ENCODE measurements around the gene TRIM62.

TRIM62 gene

DNA sequence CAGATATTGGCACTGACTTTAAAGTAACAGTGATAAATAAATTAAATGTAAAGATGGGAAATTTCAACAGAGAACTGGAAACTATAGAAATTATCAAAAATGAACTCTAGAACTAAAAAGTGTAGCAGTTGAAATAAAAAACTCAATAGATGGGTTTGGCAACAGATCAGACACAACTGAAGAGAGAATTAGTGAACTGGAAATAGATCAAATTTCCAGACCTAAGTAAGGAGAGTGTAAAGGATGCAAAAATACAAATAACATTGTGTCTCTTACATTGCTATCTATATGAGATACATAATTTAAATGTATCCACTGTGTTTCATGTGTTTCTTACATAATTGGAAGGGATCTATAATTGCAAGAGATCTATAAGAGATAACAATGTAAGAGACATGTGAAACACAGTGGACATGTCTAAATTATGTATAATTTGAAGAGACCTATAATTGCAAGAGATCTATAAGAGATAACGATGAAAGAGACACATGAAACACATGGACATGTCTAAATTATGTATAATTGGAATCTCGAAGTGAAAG lies 42.4 kb upstream of the TRIM62 start:
- no peak overlapping the region for H3K4me3 ChIP-seq (ENCODE audit: low read depth, low read length)
- no peak overlapping the region for H3K9ac ChIP-seq (ENCODE audit: low read length)
- H2BK12ac ChIP-seq (ENCODE audit: low read length) = no peak overlapping the region
- WGBS (ENCODE audit: extremely low coverage, insufficient coverage, insufficient read length) = no CpG with 5 or more reads among the region's 2 CpGs
- H3K4me1 ChIP-seq (ENCODE audit: control insufficient read depth in 1 of 2, insufficient read depth in 2 of 2, low read length in 2 of 2) = peaks cover 18 to 20% of the 10 kb centered on the region in 2 experiments
- no peak overlapping the region for H3K4me2 ChIP-seq (ENCODE audit: low read length)
- H4K91ac ChIP-seq (ENCODE audit: low read depth, low read length) = no peak overlapping the region
- H3K79me1 ChIP-seq (ENCODE audit: low read length) = peaks cover 14% of the 10 kb centered on the region
- no peaks in the 10 kb centered on the region for H3K27me3 ChIP-seq (ENCODE audit: insufficient read depth, low read length)
- H2AFZ ChIP-seq (ENCODE audit: insufficient read depth, low read length, poor library complexity) = no peak overlapping the region
- no peaks in the 10 kb centered on the region for H3K9me3 ChIP-seq (ENCODE audit: insufficient read depth, low read depth, low read length)
- H3K27ac ChIP-seq (ENCODE audit: low read depth, low read length) = no peak overlapping the region
- H3K79me2 ChIP-seq (ENCODE audit: control insufficient read depth, insufficient read depth, low read length, poor library complexity) = peaks cover 3% of the 10 kb centered on the region
- H3K14ac ChIP-seq (ENCODE audit: low read length) = no peak overlapping the region
- no peak overlapping the region for H3K4ac ChIP-seq (ENCODE audit: low read depth, low read length)
- H2BK120ac ChIP-seq (ENCODE audit: insufficient read depth, low read length, poor library complexity) = no peak overlapping the region
- H4K12ac ChIP-seq (ENCODE audit: low read depth, low read length) = no peak overlapping the region
- H2BK5ac ChIP-seq (ENCODE audit: low read depth, low read length, poor library complexity) = no peak overlapping the region
- no peak overlapping the region for H2AK5ac ChIP-seq (ENCODE audit: low read length)
- no peak overlapping the region for H3K18ac ChIP-seq (ENCODE audit: low read length)
- H3K36me3 ChIP-seq (ENCODE audit: control insufficient read depth in 1 of 2, insufficient read depth in 2 of 2, low read length in 2 of 2) = no peaks in the 10 kb centered on the region
- H4K8ac ChIP-seq (ENCODE audit: low read depth, low read length) = no peak overlapping the region
- no peak overlapping the region for H3K23ac ChIP-seq (ENCODE audit: low read length)
- DNase-seq = no peak

DNA sequence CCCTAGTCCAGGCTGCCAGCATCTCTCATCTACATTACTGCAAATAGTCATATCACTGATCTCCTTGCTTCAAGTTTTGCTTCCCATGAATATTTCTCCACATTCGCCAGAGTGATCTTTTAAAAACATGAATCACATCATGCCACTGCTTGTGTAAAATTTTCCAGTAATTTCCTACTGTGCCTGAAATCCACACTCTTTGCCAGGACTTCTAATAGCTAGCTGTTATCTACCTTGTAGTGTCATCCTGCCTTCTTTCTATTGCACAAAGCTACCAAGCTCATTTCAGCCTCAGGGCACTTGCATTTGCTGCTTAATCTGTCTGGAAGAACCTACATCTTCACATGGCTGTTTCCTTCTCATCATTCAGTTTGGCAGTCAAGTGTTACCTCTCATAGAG lies 40.5 kb upstream of the TRIM62 start:
- Histone ChIP-seq H3K4ac (ENCODE audit: low read depth, low read length) (no peak overlapping the region), H4K91ac (ENCODE audit: low read depth, low read length) (no peak overlapping the region), H3K27me3 (ENCODE audit: insufficient read depth, low read length) (no peaks in the 10 kb centered on the region), H4K8ac (ENCODE audit: low read depth, low read length) (no peak overlapping the region), H2BK12ac (ENCODE audit: low read length) (no peak overlapping the region), H3K9ac (ENCODE audit: low read length) (no peak overlapping the region), H2AK5ac (ENCODE audit: low read length) (no peak overlapping the region), H3K79me1 (ENCODE audit: low read length) (peaks cover 14% of the 10 kb centered on the region), H3K9me3 (ENCODE audit: insufficient read depth, low read depth, low read length) (no peaks in the 10 kb centered on the region), H3K79me2 (ENCODE audit: control insufficient read depth, insufficient read depth, low read length, poor library complexity) (peaks cover 3% of the 10 kb centered on the region), H3K36me3 (ENCODE audit: control insufficient read depth in 1 of 2, insufficient read depth in 2 of 2, low read length in 2 of 2) (no peaks in the 10 kb centered on the region), H3K23ac (ENCODE audit: low read length) (no peak overlapping the region), H3K27ac (ENCODE audit: low read depth, low read length) (no peak overlapping the region), H3K14ac (ENCODE audit: low read length) (no peak overlapping the region), H3K4me3 (ENCODE audit: low read depth, low read length) (no peak overlapping the region), H2BK5ac (ENCODE audit: low read depth, low read length, poor library complexity) (no peak overlapping the region), H3K4me2 (ENCODE audit: low read length) (no peak overlapping the region), H3K4me1 (ENCODE audit: control insufficient read depth in 1 of 2, insufficient read depth in 2 of 2, low read length in 2 of 2) (peaks cover 21 to 23% of the 10 kb centered on the region in 2 experiments), H3K18ac (ENCODE audit: low read length) (no peak overlapping the region), H2AFZ (ENCODE audit: insufficient read depth, low read length, poor library complexity) (no peak overlapping the region), H4K12ac (ENCODE audit: low read depth, low read length) (no peak overlapping the region), H2BK120ac (ENCODE audit: insufficient read depth, low read length, poor library complexity) (no peak overlapping the region)
- no CpG with 5 or more reads among the region's 1 CpG for WGBS (ENCODE audit: extremely low coverage, insufficient coverage, insufficient read length)
- DNase-seq = peak; percentile 50 to 81

DNA sequence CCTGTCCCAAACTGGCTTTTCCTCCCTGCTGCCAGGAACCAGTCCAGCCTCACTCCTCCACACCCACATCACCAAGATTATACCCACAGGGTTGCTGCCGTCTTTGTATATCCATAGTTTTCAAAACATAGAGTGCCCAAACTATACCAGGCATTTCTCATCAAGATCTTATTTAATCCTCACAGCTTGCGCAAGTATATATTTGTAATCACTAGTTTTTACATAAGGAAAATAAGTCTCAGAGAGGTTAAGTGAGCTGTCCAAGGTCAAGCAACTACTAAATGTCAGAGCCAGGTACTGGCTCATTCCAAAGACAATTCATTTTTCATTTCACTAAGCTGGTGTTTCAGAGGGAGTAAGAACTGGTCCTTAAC lies 39.5 kb upstream of the TRIM62 start:
- no peak overlapping the region for H2AFZ ChIP-seq (ENCODE audit: insufficient read depth, low read length, poor library complexity)
- peaks cover 21 to 23% of the 10 kb centered on the region in 2 experiments for H3K4me1 ChIP-seq (ENCODE audit: control insufficient read depth in 1 of 2, insufficient read depth in 2 of 2, low read length in 2 of 2)
- no peak overlapping the region for H4K12ac ChIP-seq (ENCODE audit: low read depth, low read length)
- peak overlapping the region; percentile 51 for H2BK12ac ChIP-seq (ENCODE audit: low read length)
- peaks cover 14% of the 10 kb centered on the region for H3K79me1 ChIP-seq (ENCODE audit: low read length)
- H3K79me2 ChIP-seq (ENCODE audit: control insufficient read depth, insufficient read depth, low read length, poor library complexity) = peaks cover 3% of the 10 kb centered on the region
- H3K4me2 ChIP-seq (ENCODE audit: low read length) = no peak overlapping the region
- H3K14ac ChIP-seq (ENCODE audit: low read length) = no peak overlapping the region
- no peak overlapping the region for H3K23ac ChIP-seq (ENCODE audit: low read length)
- H2BK120ac ChIP-seq (ENCODE audit: insufficient read depth, low read length, poor library complexity) = peak overlapping the region; percentile 27
- no CpG with 5 or more reads among the region's 2 CpGs for WGBS (ENCODE audit: extremely low coverage, insufficient coverage, insufficient read length)
- H3K9ac ChIP-seq (ENCODE audit: low read length) = no peak overlapping the region
- H3K18ac ChIP-seq (ENCODE audit: low read length) = no peak overlapping the region
- no peaks in the 10 kb centered on the region for H3K27me3 ChIP-seq (ENCODE audit: insufficient read depth, low read length)
- H3K4me3 ChIP-seq (ENCODE audit: low read depth, low read length) = no peak overlapping the region
- H3K27ac ChIP-seq (ENCODE audit: low read depth, low read length) = no peak overlapping the region
- DNase-seq = peak in 1 of 2 donors; percentile 37
- no peaks in the 10 kb centered on the region for H3K9me3 ChIP-seq (ENCODE audit: insufficient read depth, low read depth, low read length)
- no peaks in the 10 kb centered on the region for H3K36me3 ChIP-seq (ENCODE audit: control insufficient read depth in 1 of 2, insufficient read depth in 2 of 2, low read length in 2 of 2)
- peak overlapping the region; percentile 45 for H4K91ac ChIP-seq (ENCODE audit: low read depth, low read length)
- H3K4ac ChIP-seq (ENCODE audit: low read depth, low read length) = peak overlapping the region; percentile 13
- H2BK5ac ChIP-seq (ENCODE audit: low read depth, low read length, poor library complexity) = peak overlapping the region; percentile 18
- no peak overlapping the region for H4K8ac ChIP-seq (ENCODE audit: low read depth, low read length)
- peak overlapping the region; percentile 44 for H2AK5ac ChIP-seq (ENCODE audit: low read length)

DNA sequence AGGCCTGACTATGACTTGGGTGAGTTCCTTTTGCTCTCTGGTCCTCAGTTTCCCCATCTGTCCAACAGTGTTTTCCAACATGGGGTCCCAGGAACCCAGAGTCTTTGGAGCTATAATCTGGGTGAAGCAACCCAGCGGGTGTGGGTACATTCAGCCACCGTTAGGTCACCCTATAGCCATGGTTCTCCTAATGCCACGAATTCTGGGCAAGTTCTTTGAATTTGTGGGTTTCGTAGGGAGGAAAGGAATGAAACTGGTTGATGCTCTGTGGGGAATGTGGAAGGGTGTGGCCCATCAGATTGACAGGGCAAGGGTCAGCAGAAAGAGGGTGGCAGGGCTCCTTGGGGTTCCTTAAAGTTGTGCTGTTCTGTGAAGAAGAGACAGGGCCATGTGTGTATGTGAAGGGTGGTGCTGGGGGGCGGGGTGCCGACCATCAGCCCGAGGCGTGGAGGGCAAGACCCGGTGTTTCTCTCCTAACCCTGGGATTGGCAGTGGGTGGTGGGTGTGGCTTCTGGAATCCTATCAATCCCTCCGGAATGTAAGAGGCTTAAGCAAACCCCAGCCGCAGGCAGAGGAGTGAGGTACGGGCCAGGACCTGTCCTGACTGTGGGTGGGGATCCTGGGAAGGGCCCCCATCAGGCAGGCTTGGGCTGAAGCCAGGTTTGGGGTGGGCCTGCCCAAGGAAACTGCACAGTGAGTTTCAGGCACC lies 39.0 kb upstream of the TRIM62 start:
- H3K4ac ChIP-seq (ENCODE audit: low read depth, low read length) = peak overlapping the region; percentile 13
- H3K14ac ChIP-seq (ENCODE audit: low read length) = peak overlapping the region; percentile 82
- no peak overlapping the region for H3K4me2 ChIP-seq (ENCODE audit: low read length)
- H4K12ac ChIP-seq (ENCODE audit: low read depth, low read length) = no peak overlapping the region
- no peaks in the 10 kb centered on the region for H3K9me3 ChIP-seq (ENCODE audit: insufficient read depth, low read depth, low read length)
- H3K18ac ChIP-seq (ENCODE audit: low read length) = peak overlapping the region; percentile 11
- H2BK12ac ChIP-seq (ENCODE audit: low read length) = peak overlapping the region; percentile 82
- peak overlapping the region; percentile 18 for H2BK5ac ChIP-seq (ENCODE audit: low read depth, low read length, poor library complexity)
- peak overlapping the region; percentile 80 for H4K91ac ChIP-seq (ENCODE audit: low read depth, low read length)
- peak overlapping the region; percentile 44 for H2AK5ac ChIP-seq (ENCODE audit: low read length)
- H3K9ac ChIP-seq (ENCODE audit: low read length) = no peak overlapping the region
- H3K36me3 ChIP-seq (ENCODE audit: control insufficient read depth in 1 of 2, insufficient read depth in 2 of 2, low read length in 2 of 2) = no peaks in the 10 kb centered on the region
- peaks cover 21 to 23% of the 10 kb centered on the region in 2 experiments for H3K4me1 ChIP-seq (ENCODE audit: control insufficient read depth in 1 of 2, insufficient read depth in 2 of 2, low read length in 2 of 2)
- WGBS (ENCODE audit: extremely low coverage, insufficient coverage, insufficient read length) = no CpG with 5 or more reads among the region's 12 CpGs
- H3K4me3 ChIP-seq (ENCODE audit: low read depth, low read length) = no peak overlapping the region
- H4K8ac ChIP-seq (ENCODE audit: low read depth, low read length) = peak overlapping the region; percentile 0
- peaks cover 14% of the 10 kb centered on the region for H3K79me1 ChIP-seq (ENCODE audit: low read length)
- H2AFZ ChIP-seq (ENCODE audit: insufficient read depth, low read length, poor library complexity) = peak overlapping the region; percentile 37
- peak overlapping the region; percentile 38 for H3K27ac ChIP-seq (ENCODE audit: low read depth, low read length)
- H2BK120ac ChIP-seq (ENCODE audit: insufficient read depth, low read length, poor library complexity) = peak overlapping the region; percentile 79
- peaks cover 3% of the 10 kb centered on the region for H3K79me2 ChIP-seq (ENCODE audit: control insufficient read depth, insufficient read depth, low read length, poor library complexity)
- H3K23ac ChIP-seq (ENCODE audit: low read length) = no peak overlapping the region
- no peaks in the 10 kb centered on the region for H3K27me3 ChIP-seq (ENCODE audit: insufficient read depth, low read length)
- peak; percentile 55 to 70 for DNase-seq

All from trophoblast cell (in vitro differentiated cells and primary cell).